ENCODE measurements around the gene LBX2.

The LBX2 gene

GRCh38 chr2:74495440-74495839 lies 4.0 kb downstream of the LBX2 start:
- in situ Hi-C loops (cut with HindIII; ENCODE audit: low pct_ligation_motif_present, low sequenced_read_pairs) = no loop called here
- no peak for DNase-seq
- TF ChIP-seq CTCF (IDR thresholded peaks at IDR 0.05; ENCODE audit: low read depth, low read length, missing control alignments) = no peak

GRCh38 chr2:74493546-74493945 lies 5.9 kb downstream of the LBX2 start:
- in situ Hi-C loops (cut with HindIII; ENCODE audit: low pct_ligation_motif_present, low sequenced_read_pairs) = no loop called here
- Histone ChIP-seq H3K27me3 (replicated peaks) (peaks cover 3% of the 10 kb centered on the region), H3K36me3 (replicated peaks) (peaks cover 29% of the 10 kb centered on the region), H3K27ac (no peak overlapping the region), H3K4me3 (ENCODE audit: low read depth, low read length) (no peak overlapping the region)
- TF ChIP-seq CTCF (IDR thresholded peaks at IDR 0.05; ENCODE audit: low read depth, low read length, missing control alignments) = no peak
- no peak for DNase-seq

More at GRCh38 chr2:74495440-74495839, 4.0 kb downstream of the LBX2 start:
- H3K36me3 ChIP-seq (replicated peaks) = peaks cover 27% of the 10 kb centered on the region
- no peak overlapping the region for H3K27ac ChIP-seq
- H3K27me3 ChIP-seq (replicated peaks) = peaks cover 17% of the 10 kb centered on the region
- H3K4me3 ChIP-seq (ENCODE audit: low read depth, low read length) = no peak overlapping the region

GRCh38 chr2:74491648-74492544 lies 7.5 kb downstream of the LBX2 start:
- Histone ChIP-seq H3K36me3 (replicated peaks) (peaks cover 29% of the 10 kb centered on the region), H3K4me3 (ENCODE audit: low read depth, low read length) (no peak overlapping the region), H3K27me3 (replicated peaks) (no peaks in the 10 kb centered on the region), H3K27ac (no peak overlapping the region)
- no peak for TF ChIP-seq CTCF (IDR thresholded peaks at IDR 0.05; ENCODE audit: low read depth, low read length, missing control alignments)
- no peak for DNase-seq
- in situ Hi-C loops (cut with HindIII; ENCODE audit: low pct_ligation_motif_present, low sequenced_read_pairs) = no loop called here

- Histone ChIP-seq H3K4me3 (ENCODE audit: low read depth, low read length) (no peak overlapping the region), H3K27me3 (replicated peaks) (no peaks in the 10 kb centered on the region), H3K36me3 (replicated peaks) (peaks cover 29% of the 10 kb centered on the region), H3K27ac (no peak overlapping the region)
- no peak for TF ChIP-seq CTCF (IDR thresholded peaks at IDR 0.05; ENCODE audit: low read depth, low read length, missing control alignments)
- in situ Hi-C loops (cut with HindIII; ENCODE audit: low pct_ligation_motif_present, low sequenced_read_pairs) = no loop called here
- DNase-seq = no peak
These were observed 9.5 kb downstream of the LBX2 start for GRCh38 chr2:74489906-74490305.

GRCh38 chr2:74488643-74489481 lies 10.5 kb downstream of the LBX2 start:
- DNase-seq = no peak
- TF ChIP-seq CTCF (IDR thresholded peaks at IDR 0.05; ENCODE audit: low read depth, low read length, missing control alignments) = peak; percentile 4
- Histone ChIP-seq H3K4me3 (ENCODE audit: low read depth, low read length) (no peak overlapping the region), H3K27me3 (replicated peaks) (no peaks in the 10 kb centered on the region), H3K36me3 (replicated peaks) (peaks cover 25% of the 10 kb centered on the region), H3K27ac (no peak overlapping the region)
- in situ Hi-C loops (cut with HindIII; ENCODE audit: low pct_ligation_motif_present, low sequenced_read_pairs) = no loop called here

All from brain microvascular endothelial cell (primary cell).